Measurements from ENCODE around the gene CPM. TPM values are rescaled to one million over a fixed set of nuclear protein-coding genes. Genes with fewer than 3 reads are reported as not detected.

Gene CPM
- total RNA-seq, 1 experiment from 2014 or later = 0.89 TPM

DNA sequence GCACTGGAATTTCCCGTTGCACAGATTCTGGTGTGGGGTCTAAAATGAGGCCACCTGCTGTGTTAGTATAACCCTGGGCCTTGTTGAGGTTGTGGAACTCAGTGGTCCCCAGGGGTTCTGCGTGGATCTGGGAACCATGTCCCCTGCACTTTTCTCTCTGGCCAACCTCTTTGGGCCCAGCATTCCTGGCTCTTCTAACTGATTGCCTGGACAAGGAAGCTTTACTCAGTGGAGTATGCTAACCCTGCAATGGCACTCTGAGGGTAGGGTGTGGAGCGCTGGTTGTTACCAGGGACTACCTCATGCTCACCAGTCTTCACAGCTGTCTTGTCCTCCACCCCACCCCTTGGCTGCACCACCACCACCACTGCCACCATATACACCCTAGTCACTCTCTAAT, 39.2 kb downstream of the CPM start:
- Mint-ChIP-seq H3K27ac (ENCODE audit: low read depth, unreplicated experiment) (no peak overlapping the region), H3K4me1 (ENCODE audit: insufficient read depth, unreplicated experiment) (no peaks in the 10 kb centered on the region), H3K9me3 (ENCODE audit: unreplicated experiment) (no peaks in the 10 kb centered on the region), H3K36me3 (ENCODE audit: insufficient read depth, unreplicated experiment) (peaks cover 7% of the 10 kb centered on the region), H3K27me3 (ENCODE audit: insufficient read depth, unreplicated experiment) (no peaks in the 10 kb centered on the region), H3K4me3 (ENCODE audit: unreplicated experiment) (no peak overlapping the region)
- ChIA-PET POLR2A (no interaction called here), CTCF (no interaction called here)
- no peak for DNase-seq (ENCODE audit: unreplicated experiment)
- no peak for TF ChIP-seq CTCF (IDR thresholded peaks at IDR 0.05; ENCODE audit: unreplicated experiment)
- intact Hi-C loops (cut with micrococcal nuclease) = loop anchor here (10.0 kb wide), 1 partner anchor 361 kb away; no protein-coding TSS in a partner anchor
- BruUV-seq (replicated peaks) = no TSS peak

- H3K4me1 Mint-ChIP-seq (ENCODE audit: insufficient read depth, unreplicated experiment) = no peaks in the 10 kb centered on the region
These were observed 39.8 kb downstream of the CPM start for GRCh38 chr12:68893201-68893600.

DNA sequence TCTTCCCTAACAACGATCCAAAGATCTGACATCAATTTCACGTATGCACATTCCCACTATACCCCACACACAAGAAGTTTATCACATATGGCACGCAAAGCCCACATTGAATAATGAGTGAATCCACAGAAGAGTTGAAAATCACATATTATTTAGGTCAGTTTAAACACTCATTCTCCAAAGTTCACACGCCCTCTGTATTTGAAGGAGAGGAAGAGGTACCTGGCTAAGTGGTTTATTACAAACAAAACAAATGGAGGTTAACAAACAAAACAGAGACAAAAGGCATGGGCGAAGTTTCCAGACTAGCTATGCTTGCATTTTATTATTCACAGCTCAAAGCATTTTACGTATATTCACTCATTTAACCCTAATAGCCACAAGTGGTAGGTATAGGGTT, 41.8 kb downstream of the CPM start:
- Mint-ChIP-seq H3K27ac (ENCODE audit: low read depth, unreplicated experiment) (no peak overlapping the region), H3K9me3 (ENCODE audit: unreplicated experiment) (no peaks in the 10 kb centered on the region), H3K4me3 (ENCODE audit: unreplicated experiment) (no peak overlapping the region), H3K4me1 (ENCODE audit: insufficient read depth, unreplicated experiment) (no peaks in the 10 kb centered on the region), H3K27me3 (ENCODE audit: insufficient read depth, unreplicated experiment) (no peaks in the 10 kb centered on the region), H3K36me3 (ENCODE audit: insufficient read depth, unreplicated experiment) (peaks cover 7% of the 10 kb centered on the region)
- POLR2A ChIA-PET = no interaction called here
- CTCF ChIA-PET = no interaction called here
- DNase-seq (ENCODE audit: unreplicated experiment) = no peak
- no TSS peak for BruUV-seq (replicated peaks)
- intact Hi-C loops (cut with micrococcal nuclease) = loop anchor here (10.0 kb wide), 1 partner anchor 364 kb away; no protein-coding TSS in a partner anchor
- no peak for TF ChIP-seq CTCF (IDR thresholded peaks at IDR 0.05; ENCODE audit: unreplicated experiment)

More at GRCh38 chr12:68893201-68893600, 39.8 kb downstream of the CPM start:
- H3K27ac Mint-ChIP-seq (ENCODE audit: low read depth, unreplicated experiment) = no peak overlapping the region
- DNase-seq (ENCODE audit: unreplicated experiment) = no peak
- CTCF ChIA-PET = no interaction called here
- intact Hi-C loops (cut with micrococcal nuclease) = loop anchor here (10.0 kb wide), 1 partner anchor 362 kb away; no protein-coding TSS in a partner anchor
- H3K36me3 Mint-ChIP-seq (ENCODE audit: insufficient read depth, unreplicated experiment) = peaks cover 7% of the 10 kb centered on the region
- POLR2A ChIA-PET = no interaction called here
- BruUV-seq (replicated peaks) = no TSS peak
- H3K27me3 Mint-ChIP-seq (ENCODE audit: insufficient read depth, unreplicated experiment) = no peaks in the 10 kb centered on the region
- no peak for TF ChIP-seq CTCF (IDR thresholded peaks at IDR 0.05; ENCODE audit: unreplicated experiment)
- no peaks in the 10 kb centered on the region for H3K9me3 Mint-ChIP-seq (ENCODE audit: unreplicated experiment)
- H3K4me3 Mint-ChIP-seq (ENCODE audit: unreplicated experiment) = no peak overlapping the region

DNA sequence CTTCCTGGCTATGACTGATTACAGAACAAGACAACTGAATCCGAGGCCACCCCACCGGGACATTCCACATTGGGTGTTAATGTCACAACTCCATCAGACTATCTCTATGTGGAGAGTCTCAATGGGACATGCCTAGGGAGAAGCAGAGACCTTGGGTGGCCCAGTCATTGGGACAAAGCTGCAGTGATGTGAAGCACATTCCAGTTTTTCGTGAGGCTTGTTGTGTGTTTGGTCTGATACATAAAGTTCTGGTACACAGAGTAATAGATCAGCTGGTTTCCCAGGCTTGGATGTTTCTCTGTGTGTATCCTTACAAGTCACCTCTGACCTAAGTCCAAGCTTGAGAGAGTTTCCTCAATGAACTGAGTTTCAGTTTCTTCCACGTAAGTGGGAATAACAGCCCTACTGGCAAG, 42.3 kb downstream of the CPM start:
- intact Hi-C loops (cut with micrococcal nuclease) = loop anchor here (10.0 kb wide), 1 partner anchor 364 kb away; no protein-coding TSS in a partner anchor
- Mint-ChIP-seq H3K4me3 (ENCODE audit: unreplicated experiment) (no peak overlapping the region), H3K9me3 (ENCODE audit: unreplicated experiment) (no peaks in the 10 kb centered on the region), H3K36me3 (ENCODE audit: insufficient read depth, unreplicated experiment) (peaks cover 7% of the 10 kb centered on the region), H3K4me1 (ENCODE audit: insufficient read depth, unreplicated experiment) (no peaks in the 10 kb centered on the region), H3K27ac (ENCODE audit: low read depth, unreplicated experiment) (no peak overlapping the region), H3K27me3 (ENCODE audit: insufficient read depth, unreplicated experiment) (no peaks in the 10 kb centered on the region)
- ChIA-PET POLR2A (no interaction called here), CTCF (no interaction called here)
- TF ChIP-seq CTCF (IDR thresholded peaks at IDR 0.05; ENCODE audit: unreplicated experiment) = no peak
- no peak for DNase-seq (ENCODE audit: unreplicated experiment)
- no TSS peak for BruUV-seq (replicated peaks)
